Cardiac muscle cell (in vitro differentiated cells and primary cell): Measurements from ENCODE around the gene MKS1. TPM values are rescaled to one million over a fixed set of nuclear protein-coding genes. Genes with fewer than 3 reads are reported as not detected.

Source experiments
- DNase-seq, 2 donors: peaks; one replicate each; pipeline versions ENCODE4 v3.0.0 to v3.0.0-alpha.2; 2010 to 2017; ENCODE audit warnings: low read depth in 1 of 2, low spot score in 1 of 2
- H3K27ac ChIP-seq: fragments of 200-600 bp; sonication (generic); 2 replicates; pipeline ENCODE4 v1.5.1; 2016
- H3K27me3 ChIP-seq: fragments of 200-600 bp; sonication (generic); 2 replicates; pipeline ENCODE4 v1.6.0; 2016; ENCODE audit warnings: control low read depth
- H3K36me3 ChIP-seq: fragments of 200-600 bp; sonication (generic); 2 replicates; pipeline ENCODE4 v1.5.1; 2016; ENCODE audit warnings: control low read depth
- H3K4me1 ChIP-seq: fragments of 200-600 bp; sonication (generic); 2 replicates; pipeline ENCODE4 v1.8.1; 2017; ENCODE audit warnings: low read depth, mild to moderate bottlenecking, mixed run types
- H3K4me3 ChIP-seq: fragments of 200-600 bp; sonication (generic); 2 replicates; pipeline ENCODE4 v1.5.1; 2016; ENCODE audit warnings: mild to moderate bottlenecking
- H3K9me3 ChIP-seq: fragments of 200-600 bp; sonication (generic); 2 replicates; pipeline ENCODE4 v1.5.1; 2017; ENCODE audit warnings: low read depth, mild to moderate bottlenecking, control low read depth
- CTCF ChIP-seq: IDR thresholded peaks from 2 replicates; pipeline ENCODE4 v1.5.1; 2012; ENCODE audit warnings: low read depth, mild to moderate bottlenecking, low read length
- polyA plus RNA-seq: library from polyadenylated mRNA; unstranded; fragments of >200 nt; fragmentation: Nextera tagmentation; extraction: Ambion mirVana; gene quantifications from 2 replicates; pipeline ENCODE4 v1.2.1, GENCODE V29; 2016
- total RNA-seq: library from RNA; depleted of rRNA; stranded (reverse); fragments of >200 nt; gene quantifications from 2 replicates; pipeline ENCODE4 v1.2.3, GENCODE V29; 2016

Gene MKS1
- total and polyA plus RNA-seq, 2 experiments from 2014 or later = 28.6 to 29.7 TPM

- no peak overlapping the region for H3K27ac ChIP-seq
- H3K4me1 ChIP-seq = no peaks in the 10 kb centered on the region
- H3K9me3 ChIP-seq = no peaks in the 10 kb centered on the region
- peaks cover 44% of the 10 kb centered on the region for H3K27me3 ChIP-seq
- no peak for TF ChIP-seq CTCF
- no peaks in the 10 kb centered on the region for H3K36me3 ChIP-seq
- no peak for DNase-seq
- no peak overlapping the region for H3K4me3 ChIP-seq
These were observed 45.5 kb upstream of the MKS1 start for GRCh38 chr17:58264407-58265103.

- TF ChIP-seq CTCF = no peak
- H3K4me1 ChIP-seq = no peaks in the 10 kb centered on the region
- DNase-seq = no peak
- peaks cover 52% of the 10 kb centered on the region for H3K27me3 ChIP-seq
- no peak overlapping the region for H3K27ac ChIP-seq
- no peaks in the 10 kb centered on the region for H3K9me3 ChIP-seq
- H3K4me3 ChIP-seq = no peak overlapping the region
- H3K36me3 ChIP-seq = no peaks in the 10 kb centered on the region
These were observed 44.7 kb upstream of the MKS1 start for GRCh38 chr17:58263773-58264172.

GRCh38 chr17:58262149-58262548, 43.1 kb upstream of the MKS1 start:
- no peak for DNase-seq
- no peaks in the 10 kb centered on the region for H3K9me3 ChIP-seq
- H3K4me1 ChIP-seq = no peaks in the 10 kb centered on the region
- peaks cover 68% of the 10 kb centered on the region for H3K27me3 ChIP-seq
- TF ChIP-seq CTCF = no peak
- no peaks in the 10 kb centered on the region for H3K36me3 ChIP-seq
- H3K27ac ChIP-seq = no peak overlapping the region
- H3K4me3 ChIP-seq = no peak overlapping the region

- Histone ChIP-seq H3K4me3 (no peak overlapping the region), H3K36me3 (no peaks in the 10 kb centered on the region), H3K27me3 (peaks cover 87% of the 10 kb centered on the region), H3K27ac (no peak overlapping the region), H3K9me3 (no peaks in the 10 kb centered on the region), H3K4me1 (no peaks in the 10 kb centered on the region)
- TF ChIP-seq CTCF = no peak
- no peak for DNase-seq
These were observed 35.7 kb upstream of the MKS1 start for GRCh38 chr17:58254803-58255202.

- Histone ChIP-seq H3K4me1 (no peaks in the 10 kb centered on the region), H3K9me3 (no peaks in the 10 kb centered on the region), H3K4me3 (no peak overlapping the region), H3K27me3 (peaks cover 86% of the 10 kb centered on the region), H3K27ac (no peak overlapping the region), H3K36me3 (no peaks in the 10 kb centered on the region)
- TF ChIP-seq CTCF = no peak
- no peak for DNase-seq
These were observed 34.0 kb upstream of the MKS1 start for GRCh38 chr17:58253082-58253481.
